NCI-H2171 (cell line): ENCODE results near the gene PSMB4.

Source experiments
- DNase-seq: peaks from one replicate; lab custom pipeline; 2025; lab: John Stamatoyannopoulos, UW

Gene PSMB4

GRCh38 chr1:151443846-151444782 is 44.7 kb downstream of the PSMB4 start:
- peak; percentile 40 for DNase-seq

GRCh38 chr1:151444783-151445177 is 45.4 kb downstream of the PSMB4 start:
- DNase-seq = no peak

DNA sequence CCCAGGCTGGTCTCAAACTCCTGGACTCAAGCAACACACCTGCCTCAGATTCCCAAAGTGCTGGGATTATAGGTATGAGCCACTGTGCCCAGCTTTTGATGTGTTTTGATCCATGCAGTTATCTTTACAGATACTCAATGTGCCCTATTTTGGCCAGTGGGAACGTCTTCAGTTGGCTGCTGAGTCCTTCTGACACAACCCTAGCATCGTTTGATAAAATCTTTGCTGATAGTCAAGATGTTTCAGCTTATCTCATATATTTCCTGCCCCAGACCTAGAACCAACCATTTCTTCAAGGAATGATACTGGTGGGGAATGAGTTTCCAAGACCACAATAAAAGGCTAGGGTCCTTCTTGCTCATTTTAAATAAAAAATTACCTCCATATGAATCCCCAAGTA is 48.3 kb downstream of the PSMB4 start:
- DNase-seq = no peak
